Immature natural killer cell (primary cell): ENCODE results near the gene ZNF346. TPM values are rescaled to one million over a fixed set of nuclear protein-coding genes. Genes with fewer than 3 reads are reported as not detected.
A peak's percentile ranks its signal among the peaks of the same experiment; 100 is the strongest.

Source experiments
- DNase-seq, 3 donors: peaks; one replicate each; pipeline ENCODE4 v3.0.0; 2022; ENCODE audit warnings: mixed read lengths in 1 of 3
- H3K27ac Mint-ChIP-seq, 6 donors: one replicate each; pipeline ENCODE4 v1.8.0; 2020; ENCODE audit warnings: mixed read lengths in 6 of 6, mild to moderate bottlenecking in 5 of 6, inconsistent platforms in 4 of 6, moderate library complexity in 3 of 6
- H3K27me3 Mint-ChIP-seq, 3 donors: one replicate each; pipeline ENCODE4 v1.8.0; 2020 to 2021; ENCODE audit warnings: low read depth in 3 of 3, mild to moderate bottlenecking in 3 of 3, mixed read lengths in 3 of 3, moderate library complexity in 3 of 3, inconsistent platforms in 1 of 3
- H3K36me3 Mint-ChIP-seq, 3 donors: one replicate each; pipeline ENCODE4 v1.8.0; 2020; ENCODE audit warnings: mixed read lengths in 3 of 3, inconsistent platforms in 2 of 3, mild to moderate bottlenecking in 2 of 3
- H3K4me1 Mint-ChIP-seq, 2 donors: one replicate each; pipeline ENCODE4 v1.8.0; 2020; ENCODE audit warnings: inconsistent platforms in 2 of 2, mild to moderate bottlenecking in 2 of 2, mixed read lengths in 2 of 2, moderate library complexity in 1 of 2
- H3K4me3 Mint-ChIP-seq, 5 donors: one replicate each; pipeline ENCODE4 v1.8.0; 2020; ENCODE audit warnings: mild to moderate bottlenecking in 5 of 5, mixed read lengths in 5 of 5, inconsistent platforms in 3 of 5, moderate library complexity in 3 of 5
- H3K9me3 Mint-ChIP-seq, 6 donors: one replicate each; pipeline ENCODE4 v1.8.0; 2020; ENCODE audit warnings: mild to moderate bottlenecking in 6 of 6, mixed read lengths in 6 of 6, inconsistent platforms in 4 of 6, moderate library complexity in 3 of 6
- polyA plus RNA-seq, 3 donors: library from polyadenylated mRNA; unstranded; fragments of 300-500 nt; fragmentation: Illumina TruSeq; gene quantifications; one replicate each; pipeline ENCODE4 v1.2.3, GENCODE V29; 2021

ZNF346 gene
- polyA plus RNA-seq, 3 donors from 2014 or later: 8.8 to 21.5 (median 10.6) TPM

GRCh38 chr5:177086654-177087397 is 64.3 kb downstream of the ZNF346 start, which contains the start of gene FGFR4:
FGFR4 (plus strand) TSS chr5:177086915; CDS start chr5:177089603, 2,688 bp downstream.
- H3K27ac Mint-ChIP-seq: peak within 1 kb of the TSS in 4 of 6 donors; percentile 4 to 54 (median 24)
- no peaks in the 10 kb centered on the region for H3K9me3 Mint-ChIP-seq
- no peaks in the 10 kb centered on the region for H3K36me3 Mint-ChIP-seq
- peaks cover 0 to 7% (median 4%) of the 10 kb centered on the region in 3 donors for H3K27me3 Mint-ChIP-seq
- H3K4me1 Mint-ChIP-seq: peaks cover 9 to 14% of the 10 kb centered on the region in 2 donors
- H3K4me3 Mint-ChIP-seq: peak within 1 kb of the TSS; percentile 42 to 82 (median 61)
- DNase-seq: peak; percentile 68 to 73 (median 69)

GRCh38 chr5:177087398-177088005 is 65.0 kb downstream of the ZNF346 start:
- no peak overlapping the region for H3K27ac Mint-ChIP-seq
- H3K27me3 Mint-ChIP-seq: peaks cover 0 to 7% (median 2%) of the 10 kb centered on the region in 3 donors
- DNase-seq: no peak
- no peaks in the 10 kb centered on the region for H3K9me3 Mint-ChIP-seq
- peak overlapping the region; percentile 0 to 46 (median 15) for H3K4me3 Mint-ChIP-seq
- H3K4me1 Mint-ChIP-seq: peaks cover 9 to 14% of the 10 kb centered on the region in 2 donors
- H3K36me3 Mint-ChIP-seq: no peaks in the 10 kb centered on the region

- Mint-ChIP-seq H3K27me3 (peaks cover 0 to 5% (median 2%) of the 10 kb centered on the region in 3 donors), H3K4me1 (peaks cover 9 to 14% of the 10 kb centered on the region in 2 donors), H3K4me3 (no peak overlapping the region), H3K27ac (no peak overlapping the region), H3K9me3 (no peaks in the 10 kb centered on the region), H3K36me3 (no peaks in the 10 kb centered on the region)
- no peak for DNase-seq
Measured at GRCh38 chr5:177089127-177089526, 66.6 kb downstream of the ZNF346 start.

GRCh38 chr5:177089825-177090641 is 67.5 kb downstream of the ZNF346 start:
- Mint-ChIP-seq H3K4me3 (no peak overlapping the region), H3K27ac (no peak overlapping the region), H3K36me3 (no peaks in the 10 kb centered on the region), H3K27me3 (peaks cover 0 to 5% (median 2%) of the 10 kb centered on the region in 3 donors), H3K4me1 (peaks cover 9 to 14% of the 10 kb centered on the region in 2 donors), H3K9me3 (no peaks in the 10 kb centered on the region)
- no peak for DNase-seq

- DNase-seq: no peak
- no peaks in the 10 kb centered on the region for H3K9me3 Mint-ChIP-seq
- peaks cover 0 to 5% (median 2%) of the 10 kb centered on the region in 3 donors for H3K27me3 Mint-ChIP-seq
- H3K4me1 Mint-ChIP-seq: peaks cover 9 to 13% of the 10 kb centered on the region in 2 donors
- no peak overlapping the region for H3K27ac Mint-ChIP-seq
- H3K36me3 Mint-ChIP-seq: no peaks in the 10 kb centered on the region
- H3K4me3 Mint-ChIP-seq: no peak overlapping the region
Measured at GRCh38 chr5:177090813-177091212, 68.3 kb downstream of the ZNF346 start.

- no peak overlapping the region for H3K27ac Mint-ChIP-seq
Measured at GRCh38 chr5:177091232-177091631, 68.7 kb downstream of the ZNF346 start.

GRCh38 chr5:177092178-177093081 is 69.9 kb downstream of the ZNF346 start:
- no peak for DNase-seq
- peaks cover 3 to 5% of the 10 kb centered on the region in 2 donors for H3K4me1 Mint-ChIP-seq
- no peaks in the 10 kb centered on the region for H3K36me3 Mint-ChIP-seq
- no peak overlapping the region for H3K4me3 Mint-ChIP-seq
- peaks cover 0 to 4% (median 0%) of the 10 kb centered on the region in 3 donors for H3K27me3 Mint-ChIP-seq
- H3K9me3 Mint-ChIP-seq: peaks cover 0 to under 1% (median 0%) of the 10 kb centered on the region in 6 donors
- no peak overlapping the region for H3K27ac Mint-ChIP-seq

More at GRCh38 chr5:177091232-177091631, 68.7 kb downstream of the ZNF346 start:
- DNase-seq: no peak
- peaks cover 6 to 9% of the 10 kb centered on the region in 2 donors for H3K4me1 Mint-ChIP-seq
- H3K27me3 Mint-ChIP-seq: peaks cover 0 to 5% (median under 1%) of the 10 kb centered on the region in 3 donors
- H3K4me3 Mint-ChIP-seq: no peak overlapping the region
- no peaks in the 10 kb centered on the region for H3K36me3 Mint-ChIP-seq
- H3K9me3 Mint-ChIP-seq: no peaks in the 10 kb centered on the region

- Mint-ChIP-seq H3K36me3 (no peaks in the 10 kb centered on the region), H3K27me3 (no peaks in the 10 kb centered on the region), H3K4me3 (no peak overlapping the region), H3K4me1 (no peaks in the 10 kb centered on the region), H3K27ac (no peak overlapping the region), H3K9me3 (peaks cover 0 to 2% (median 0%) of the 10 kb centered on the region in 6 donors)
- DNase-seq: no peak
Measured at GRCh38 chr5:177093082-177093712, 70.7 kb downstream of the ZNF346 start.

- H3K27ac Mint-ChIP-seq: no peak overlapping the region
- no peaks in the 10 kb centered on the region for H3K27me3 Mint-ChIP-seq
Measured at GRCh38 chr5:177093803-177094202, 71.3 kb downstream of the ZNF346 start.

GRCh38 chr5:177094224-177095087 is 72.0 kb downstream of the ZNF346 start:
- peaks cover 0 to 2% (median 0%) of the 10 kb centered on the region in 6 donors for H3K9me3 Mint-ChIP-seq
- no peaks in the 10 kb centered on the region for H3K27me3 Mint-ChIP-seq
- H3K36me3 Mint-ChIP-seq: no peaks in the 10 kb centered on the region
- DNase-seq: no peak
- H3K4me1 Mint-ChIP-seq: no peaks in the 10 kb centered on the region
- no peak overlapping the region for H3K4me3 Mint-ChIP-seq
- H3K27ac Mint-ChIP-seq: no peak overlapping the region

More at GRCh38 chr5:177093803-177094202, 71.3 kb downstream of the ZNF346 start:
- DNase-seq: no peak
- no peaks in the 10 kb centered on the region for H3K36me3 Mint-ChIP-seq
- H3K9me3 Mint-ChIP-seq: peaks cover 0 to 2% (median 0%) of the 10 kb centered on the region in 6 donors
- no peak overlapping the region for H3K4me3 Mint-ChIP-seq
- no peaks in the 10 kb centered on the region for H3K4me1 Mint-ChIP-seq

- Mint-ChIP-seq H3K9me3 (peaks cover 0 to 2% (median 0%) of the 10 kb centered on the region in 6 donors), H3K4me1 (no peaks in the 10 kb centered on the region), H3K36me3 (no peaks in the 10 kb centered on the region), H3K4me3 (no peak overlapping the region), H3K27me3 (no peaks in the 10 kb centered on the region), H3K27ac (no peak overlapping the region)
- no peak for DNase-seq
Measured at GRCh38 chr5:177095088-177095669, 72.7 kb downstream of the ZNF346 start.
